ENCODE data around the gene SKI.

SKI gene

GRCh38 chr1:2228157-2228594 is at the start of gene SKI:
Gene SKI, plus strand, starts transcription at chr1:2228319. Its CDS starts 448 bp downstream, at chr1:2228767.
- TF ChIP-seq CTCF (IDR thresholded peaks at IDR 0.05; ENCODE audit: borderline replicate concordance, insufficient read depth, low read depth, low read length): no peak
- peak within 1 kb of the TSS; percentile 77 for H3K4me3 ChIP-seq (ENCODE audit: low read depth, low read length)

GRCh38 chr1:2178875-2179274 is 49.2 kb upstream of the SKI start:
- TF ChIP-seq CTCF (IDR thresholded peaks at IDR 0.05; ENCODE audit: borderline replicate concordance, insufficient read depth, low read depth, low read length): no peak
- no peak overlapping the region for H3K4me3 ChIP-seq (ENCODE audit: low read depth, low read length)

- TF ChIP-seq CTCF (IDR thresholded peaks at IDR 0.05; ENCODE audit: borderline replicate concordance, insufficient read depth, low read depth, low read length): no peak
- H3K4me3 ChIP-seq (ENCODE audit: low read depth, low read length): no peak overlapping the region
Observed at GRCh38 chr1:2179283-2180013, 48.7 kb upstream of the SKI start.

GRCh38 chr1:2180297-2181245 is 47.5 kb upstream of the SKI start:
- no peak for TF ChIP-seq CTCF (IDR thresholded peaks at IDR 0.05; ENCODE audit: borderline replicate concordance, insufficient read depth, low read depth, low read length)
- no peak overlapping the region for H3K4me3 ChIP-seq (ENCODE audit: low read depth, low read length)

- H3K4me3 ChIP-seq (ENCODE audit: low read depth, low read length): no peak overlapping the region
- no peak for TF ChIP-seq CTCF (IDR thresholded peaks at IDR 0.05; ENCODE audit: borderline replicate concordance, insufficient read depth, low read depth, low read length)
Observed at GRCh38 chr1:2181271-2181670, 46.8 kb upstream of the SKI start.

GRCh38 chr1:2181752-2182151 is 46.4 kb upstream of the SKI start:
- TF ChIP-seq CTCF (IDR thresholded peaks at IDR 0.05; ENCODE audit: borderline replicate concordance, insufficient read depth, low read depth, low read length): no peak
- H3K4me3 ChIP-seq (ENCODE audit: low read depth, low read length): no peak overlapping the region

Data from GM12875 (cell line).